ENCODE results near the gene MEGF8. TPM values are rescaled to one million over a fixed set of nuclear protein-coding genes. Genes with fewer than 3 reads are reported as not detected.
A peak's percentile ranks its signal among the peaks of the same experiment; 100 is the strongest.

The MEGF8 gene
- total and polyA plus RNA-seq, 9 of the 15 experiments (the other 6 are each of a cell fraction or from before 2014, with no cell fraction given), result 0.28 to 13.1 (median 3.0) TPM

- TF ChIP-seq RNF219 (CRISPR knock-in tag; IDR thresholded peaks at IDR 0.05), result no peak
- no peak for TF ChIP-seq DIDO1 (tag; IDR thresholded peaks at IDR 0.05; ENCODE audit: low read depth)
- no peak for TF ChIP-seq CHD2 (IDR thresholded peaks at IDR 0.05; ENCODE audit: low read depth, low read length)
Observed at GRCh38 chr19:42344336-42344893, 19.0 kb downstream of the MEGF8 start (continued).

- DNase-seq (ENCODE audit: extremely low read depth in 1 of 4, low spot score in 3 of 4) (no peak), FAIRE-seq (no peak), ATAC-seq (no peak)
- POLR2A ChIA-PET, result no interaction called here
- Histone ChIP-seq H3K27me3 (ENCODE audit: control insufficient read depth in 2 of 2, insufficient read depth in 2 of 2, low read length in 2 of 2) (no peaks in the 10 kb centered on the region), H3K4me3 (no peak overlapping the region), H3K4me1 (replicated peaks in 1 of 2; ENCODE audit: control insufficient read depth in 2 of 2, insufficient read depth in 2 of 2, low read length in 2 of 2) (peaks cover 0 to 11% of the 10 kb centered on the region in 2 experiments; a peak in 1 of 5 replicates), H2AFZ (ENCODE audit: low read depth, low read length) (no peak overlapping the region), H3K4me2 (ENCODE audit: insufficient read depth, low read length) (no peak overlapping the region), H3K9me1 (ENCODE audit: control insufficient read depth, insufficient read depth, low read length) (no peaks in the 10 kb centered on the region), H3K27ac (ENCODE audit: extremely low read depth, low read depth, low read length) (no peak overlapping the region), H3K9me3 (replicated peaks; ENCODE audit: control insufficient read depth, insufficient read depth, low read depth, low read length) (no peaks in the 10 kb centered on the region), H4K20me1 (replicated peaks; ENCODE audit: control insufficient read depth, insufficient read depth, low read length) (no peaks in the 10 kb centered on the region), H3K79me2 (ENCODE audit: control insufficient read depth, insufficient read depth, low read length) (no peaks in the 10 kb centered on the region), H3K9ac (ENCODE audit: insufficient read depth in 1 of 2, low read depth in 2 of 2, low read length in 2 of 2) (no peak overlapping the region), H3K36me3 (ENCODE audit: control insufficient read depth, insufficient read depth, low read length) (peaks cover 8% of the 10 kb centered on the region; the same call in 1 of the 3 replicates)
- TF ChIP-seq CEBPB (tag; IDR thresholded peaks at IDR 0.05) (peak; percentile 92), DNMT1 (IDR thresholded peaks at IDR 0.05) (no peak), CEBPG (CRISPR knock-in tag; IDR thresholded peaks at IDR 0.05) (peak; percentile 53), CEBPG (tag; conservative IDR thresholded peaks at IDR 0.05 in 1 of 2, IDR thresholded peaks at IDR 0.05 in 1 of 2) (peak; percentile 90 to 92)
- WGBS (ENCODE audit: insufficient coverage, low coverage, missing lambda C conversion rate), result 54% methylated on average over 6 of the region's 6 CpGs
- intact Hi-C loops (cut with micrococcal nuclease), result no loop called here
- in situ Hi-C loops (cut with MboI), result no loop called here
- CTCF ChIA-PET (ENCODE audit: low intra/inter-chr PET ratio), result no interaction called here
- BruUV-seq (replicated peaks), result no TSS peak
Observed at GRCh38 chr19:42345191-42345812, 19.9 kb downstream of the MEGF8 start.

All from K562 (cell line).